Measurements from ENCODE around the gene FRS2. TPM values are rescaled to one million over a fixed set of nuclear protein-coding genes. Genes with fewer than 3 reads are reported as not detected.
A peak's percentile ranks its signal among the peaks of the same experiment; 100 is the strongest.

FRS2 gene
- total and polyA plus RNA-seq, 9 of the 15 experiments (the other 6 are each of a cell fraction or from before 2014, with no cell fraction given): 1.0 to 9.1 (median 6.0) TPM

- TF ChIP-seq THAP12 (CRISPR knock-in tag; IDR thresholded peaks at IDR 0.05) (peak; percentile 51; the same call in 1 of the 2 replicates), HNRNPL (IDR thresholded peaks at IDR 0.05; ENCODE audit: low read depth, low read length) (no peak), TAF1 (IDR thresholded peaks at IDR 0.05; ENCODE audit: control insufficient read depth, extremely low read depth, insufficient read depth, low read length, severe bottlenecking) (peak; percentile 74), GTF3C2 (IDR thresholded peaks at IDR 0.05; ENCODE audit: borderline replicate concordance, extremely low read depth, insufficient read length) (no peak), C11orf30 (IDR thresholded peaks at IDR 0.05; ENCODE audit: low read depth) (no peak), SUPT5H (IDR thresholded peaks at IDR 0.05) (no peak), DACH1 (IDR thresholded peaks at IDR 0.05; ENCODE audit: partially characterized antibody) (peak; percentile 98), MAX (CRISPR knock-in tag; IDR thresholded peaks at IDR 0.05) (peak; percentile 91), ZNF511 (CRISPR knock-in tag; IDR thresholded peaks at IDR 0.05) (peak; percentile 27; the same call in 1 of the 2 replicates), CBX1 (IDR thresholded peaks at IDR 0.05; ENCODE audit: low read depth) (no peak), ZSCAN32 (CRISPR knock-in tag; IDR thresholded peaks at IDR 0.05) (no peak), ZKSCAN8 (CRISPR knock-in tag; IDR thresholded peaks at IDR 0.05) (peak; percentile 96), ZNF778 (CRISPR knock-in tag; IDR thresholded peaks at IDR 0.05) (no peak), ZNF695 (CRISPR knock-in tag; IDR thresholded peaks at IDR 0.05) (no peak), ZKSCAN3 (CRISPR knock-in tag; IDR thresholded peaks at IDR 0.05) (no peak), BRD9 (IDR thresholded peaks at IDR 0.05; ENCODE audit: low read depth, partially characterized antibody) (peak; percentile 36), ZNF707 (CRISPR knock-in tag; conservative IDR thresholded peaks at IDR 0.05) (no peak), ID3 (CRISPR knock-in tag; IDR thresholded peaks at IDR 0.05) (no peak), ID3 (tag; IDR thresholded peaks at IDR 0.05) (peak; percentile 94), CGGBP1 (CRISPR knock-in tag; IDR thresholded peaks at IDR 0.05) (no peak; the same call in 1 of the 2 replicates), NR2F6 (CRISPR knock-in tag; IDR thresholded peaks at IDR 0.05) (no peak), TSC22D4 (tag; IDR thresholded peaks at IDR 0.05) (no peak), ZNF717 (CRISPR knock-in tag; IDR thresholded peaks at IDR 0.05) (no peak), ZNF699 (CRISPR knock-in tag; IDR thresholded peaks at IDR 0.05; ENCODE audit: insufficient replicate concordance) (no peak), ZNF77 (CRISPR knock-in tag; IDR thresholded peaks at IDR 0.05) (no peak)
These were observed 153.8 kb downstream of the FRS2 start (continued) for GRCh38 chr12:69623970-69624369.

All from K562 (cell line).